Right lobe of liver (tissue), 4 donors: ENCODE data around the gene HTRA3.

Experiments
- CTCF ChIP-seq, 4 donors: fragments of 200-600 bp in 3 of 4; fragments of 450-650 bp in 1 of 4; IDR thresholded peaks; one replicate each; pipeline versions ENCODE4 v1.5.1 to v1.8.0; 2016 to 2022; ENCODE audit warnings: antibody characterized with exemption in 4 of 4, mild to moderate bottlenecking in 2 of 4
- POLR2A ChIP-seq: fragments of 450-650 bp; IDR thresholded peaks from one replicate; pipeline ENCODE4 v1.6.1; 2017; ENCODE audit warnings: antibody characterized with exemption, mild to moderate bottlenecking
- donor health status: DM: no; HTN: no; CAD: no.
- donor health status: DM: no; HTN: no; CAD: no.
- donor health status: DM: no; HTN: yes; CAD: no.

GRCh38 chr4:8346838-8347605 is 77.5 kb downstream of the HTRA3 start:
- no peak for TF ChIP-seq POLR2A
- TF ChIP-seq CTCF (IDR thresholded peaks at IDR 0.05), result no peak
